ENCODE data around the gene SLMAP.

DNA sequence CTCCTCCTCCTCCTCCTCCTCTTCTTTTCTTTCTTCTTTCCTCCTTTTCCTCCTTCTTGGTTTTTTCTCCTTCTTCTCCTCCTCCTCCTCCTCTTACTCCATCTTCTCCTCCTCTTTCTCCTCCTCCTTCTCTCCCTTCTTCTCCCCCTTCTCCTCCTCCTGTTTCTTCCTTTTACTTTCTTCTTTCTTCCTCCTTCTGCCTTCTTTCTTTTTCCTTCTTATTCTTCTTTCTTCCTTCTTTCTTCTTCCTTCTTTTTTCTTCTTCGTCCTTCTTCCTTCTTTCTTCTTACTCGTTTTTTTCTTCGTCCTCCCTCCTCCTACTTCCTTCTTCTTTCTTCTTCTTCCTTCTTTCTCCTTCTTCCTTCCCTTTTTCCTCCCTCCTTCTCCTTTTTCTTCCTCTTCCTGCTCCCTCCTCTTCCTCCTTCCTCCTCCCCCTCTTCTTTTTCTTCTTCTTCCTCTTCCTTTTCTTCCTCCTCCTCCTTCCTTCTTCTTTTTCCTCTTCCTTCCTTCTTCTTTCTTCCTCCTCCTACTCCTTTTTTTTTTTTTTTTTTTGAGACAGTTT, 92.1 kb downstream of the SLMAP start:
- TF ChIP-seq, protein P1, sequence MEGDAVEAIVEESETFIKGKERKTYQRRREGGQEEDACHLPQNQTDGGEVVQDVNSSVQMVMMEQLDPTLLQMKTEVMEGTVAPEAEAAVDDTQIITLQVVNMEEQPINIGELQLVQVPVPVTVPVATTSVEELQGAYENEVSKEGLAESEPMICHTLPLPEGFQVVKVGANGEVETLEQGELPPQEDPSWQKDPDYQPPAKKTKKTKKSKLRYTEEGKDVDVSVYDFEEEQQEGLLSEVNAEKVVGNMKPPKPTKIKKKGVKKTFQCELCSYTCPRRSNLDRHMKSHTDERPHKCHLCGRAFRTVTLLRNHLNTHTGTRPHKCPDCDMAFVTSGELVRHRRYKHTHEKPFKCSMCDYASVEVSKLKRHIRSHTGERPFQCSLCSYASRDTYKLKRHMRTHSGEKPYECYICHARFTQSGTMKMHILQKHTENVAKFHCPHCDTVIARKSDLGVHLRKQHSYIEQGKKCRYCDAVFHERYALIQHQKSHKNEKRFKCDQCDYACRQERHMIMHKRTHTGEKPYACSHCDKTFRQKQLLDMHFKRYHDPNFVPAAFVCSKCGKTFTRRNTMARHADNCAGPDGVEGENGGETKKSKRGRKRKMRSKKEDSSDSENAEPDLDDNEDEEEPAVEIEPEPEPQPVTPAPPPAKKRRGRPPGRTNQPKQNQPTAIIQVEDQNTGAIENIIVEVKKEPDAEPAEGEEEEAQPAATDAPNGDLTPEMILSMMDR (IDR thresholded peaks at IDR 0.05 in 4 of 5, conservative IDR thresholded peaks at IDR 0.05 in 1 of 5) = no peak
- no peak for TF ChIP-seq POLR2A (IDR thresholded peaks at IDR 0.05)
